MCF 10A (cell line): Measurements from ENCODE around the gene GPR27. TPM values are rescaled to one million over a fixed set of nuclear protein-coding genes. Genes with fewer than 3 reads are reported as not detected.

Experiments used
- BruUV-seq: library from RNA; stranded (reverse); fragments of 400-500 nt; replicated peaks from 2 replicates; lab custom pipeline; 2021; lab: Mats Ljungman, UMichigan
- CTCF ChIA-PET: fragments of 300-600 bp; sonication (Branson Sonifier 250); formaldehyde crosslinking; extraction: SDS; loops from one replicate; lab custom pipeline; 2021; ENCODE audit warnings: antibody characterized with exemption, inconsistent platforms; lab: Yijun Ruan, JAX
- POLR2A ChIA-PET: fragments of 300-600, 350-650 bp; sonication (Branson Sonifier 250); formaldehyde crosslinking; extraction: SDS; loops from one replicate; lab custom pipeline; 2020; ENCODE audit warnings: antibody characterized with exemption, inconsistent platforms; lab: Yijun Ruan, JAX
- DNase-seq: peaks from one replicate; pipeline ENCODE4 v3.0.0-alpha.2; 2018; ENCODE audit not compliant: unreplicated experiment
- H3K27ac Mint-ChIP-seq: one replicate; pipeline ENCODE4 v1.8.0; 2022; ENCODE audit warnings: mild to moderate bottlenecking, low read depth, mixed read lengths; ENCODE audit not compliant: unreplicated experiment
- H3K27me3 Mint-ChIP-seq: one replicate; pipeline ENCODE4 v1.8.0; 2022; ENCODE audit warnings: mixed read lengths; ENCODE audit not compliant: insufficient read depth, unreplicated experiment
- H3K36me3 Mint-ChIP-seq: one replicate; pipeline ENCODE4 v1.8.0; 2022; ENCODE audit warnings: mild to moderate bottlenecking, moderate library complexity, mixed read lengths; ENCODE audit not compliant: insufficient read depth, unreplicated experiment
- H3K4me1 Mint-ChIP-seq: one replicate; pipeline ENCODE4 v1.8.0; 2022; ENCODE audit warnings: mixed read lengths; ENCODE audit not compliant: insufficient read depth, unreplicated experiment
- H3K4me3 Mint-ChIP-seq: one replicate; pipeline ENCODE4 v1.8.0; 2022; ENCODE audit warnings: mild to moderate bottlenecking, moderate library complexity, mixed read lengths; ENCODE audit not compliant: unreplicated experiment
- H3K9me3 Mint-ChIP-seq: one replicate; pipeline ENCODE4 v1.8.0; 2022; ENCODE audit warnings: mixed read lengths; ENCODE audit not compliant: unreplicated experiment
- intact Hi-C: fragments of 100-400 bp; cut with micrococcal nuclease; formaldehyde crosslinking; loops from 2 replicates; pipeline ENCODE4 v1.14.1; 2022
- total RNA-seq: library from RNA; stranded (reverse); gene quantifications from 2 replicates; pipeline ENCODE4 v1.2.3, GENCODE V29; 2022
- TF ChIP-seq, protein P1 (sequence below): fragments of 200-600 bp; IDR thresholded peaks from one replicate; pipeline ENCODE4 v1.8.0; 2022; ENCODE audit warnings: antibody characterized with exemption, mild to moderate bottlenecking; ENCODE audit not compliant: unreplicated experiment

GPR27 gene
- total RNA-seq, 1 experiment from 2014 or later = 4.4 TPM

DNA sequence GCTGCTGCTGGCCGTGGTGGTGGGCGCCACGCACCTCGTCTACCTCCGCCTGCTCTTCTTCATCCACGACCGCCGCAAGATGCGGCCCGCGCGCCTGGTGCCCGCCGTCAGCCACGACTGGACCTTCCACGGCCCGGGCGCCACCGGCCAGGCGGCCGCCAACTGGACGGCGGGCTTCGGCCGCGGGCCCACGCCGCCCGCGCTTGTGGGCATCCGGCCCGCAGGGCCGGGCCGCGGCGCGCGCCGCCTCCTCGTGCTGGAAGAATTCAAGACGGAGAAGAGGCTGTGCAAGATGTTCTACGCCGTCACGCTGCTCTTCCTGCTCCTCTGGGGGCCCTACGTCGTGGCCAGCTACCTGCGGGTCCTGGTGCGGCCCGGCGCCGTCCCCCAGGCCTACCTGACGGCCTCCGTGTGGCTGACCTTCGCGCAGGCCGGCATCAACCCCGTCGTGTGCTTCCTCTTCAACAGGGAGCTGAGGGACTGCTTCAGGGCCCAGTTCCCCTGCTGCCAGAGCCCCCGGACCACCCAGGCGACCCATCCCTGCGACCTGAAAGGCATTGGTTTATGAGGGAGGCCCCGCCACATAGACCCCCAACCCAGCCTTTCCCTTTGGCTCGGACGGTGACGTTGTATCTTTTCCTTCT, 1.1 kb downstream of the GPR27 start:
- Mint-ChIP-seq H3K4me1 (no peaks in the 10 kb centered on the region), H3K27ac (no peak overlapping the region), H3K27me3 (peaks cover 18% of the 10 kb centered on the region), H3K36me3 (no peaks in the 10 kb centered on the region), H3K9me3 (no peaks in the 10 kb centered on the region), H3K4me3 (peak overlapping the region; percentile 25)
- no TSS peak for BruUV-seq
- no peak for DNase-seq
- ChIA-PET POLR2A (interaction anchor here (0.7 kb wide), 1 partner anchor 26 kb away, joined by 3 read pairs; no protein-coding TSS in a partner anchor), CTCF (no interaction called here)
- TF ChIP-seq, protein P1, sequence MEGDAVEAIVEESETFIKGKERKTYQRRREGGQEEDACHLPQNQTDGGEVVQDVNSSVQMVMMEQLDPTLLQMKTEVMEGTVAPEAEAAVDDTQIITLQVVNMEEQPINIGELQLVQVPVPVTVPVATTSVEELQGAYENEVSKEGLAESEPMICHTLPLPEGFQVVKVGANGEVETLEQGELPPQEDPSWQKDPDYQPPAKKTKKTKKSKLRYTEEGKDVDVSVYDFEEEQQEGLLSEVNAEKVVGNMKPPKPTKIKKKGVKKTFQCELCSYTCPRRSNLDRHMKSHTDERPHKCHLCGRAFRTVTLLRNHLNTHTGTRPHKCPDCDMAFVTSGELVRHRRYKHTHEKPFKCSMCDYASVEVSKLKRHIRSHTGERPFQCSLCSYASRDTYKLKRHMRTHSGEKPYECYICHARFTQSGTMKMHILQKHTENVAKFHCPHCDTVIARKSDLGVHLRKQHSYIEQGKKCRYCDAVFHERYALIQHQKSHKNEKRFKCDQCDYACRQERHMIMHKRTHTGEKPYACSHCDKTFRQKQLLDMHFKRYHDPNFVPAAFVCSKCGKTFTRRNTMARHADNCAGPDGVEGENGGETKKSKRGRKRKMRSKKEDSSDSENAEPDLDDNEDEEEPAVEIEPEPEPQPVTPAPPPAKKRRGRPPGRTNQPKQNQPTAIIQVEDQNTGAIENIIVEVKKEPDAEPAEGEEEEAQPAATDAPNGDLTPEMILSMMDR = no peak
- intact Hi-C loops = no loop called here

DNA sequence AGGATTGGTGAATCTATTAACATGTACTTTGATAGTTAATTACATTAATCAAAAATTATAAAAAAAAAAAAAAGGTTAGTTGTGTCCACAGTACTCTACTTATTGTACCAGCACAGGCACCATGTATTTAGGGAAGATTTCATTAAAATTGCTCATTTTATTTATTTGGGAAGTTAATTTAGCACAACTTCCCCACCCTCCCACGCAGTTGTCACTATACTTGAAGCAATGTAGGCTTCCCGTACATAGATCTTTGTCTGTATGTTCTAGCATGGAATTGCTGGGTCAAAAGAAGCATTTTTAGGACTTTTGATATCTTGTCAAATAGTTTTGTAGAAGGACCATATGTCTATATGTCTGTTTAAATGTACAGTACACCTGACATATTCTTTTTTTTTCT, 4.4 kb downstream of the GPR27 start:
- H3K4me1 Mint-ChIP-seq = no peaks in the 10 kb centered on the region
- H3K27ac Mint-ChIP-seq = no peak overlapping the region
- peaks cover 38% of the 10 kb centered on the region for H3K27me3 Mint-ChIP-seq
- intact Hi-C loops = no loop called here
- BruUV-seq = no TSS peak
- no peak for DNase-seq
- TF ChIP-seq, protein P1 = no peak
- no peak overlapping the region for H3K4me3 Mint-ChIP-seq
- ChIA-PET POLR2A (no interaction called here), CTCF (no interaction called here)
- no peaks in the 10 kb centered on the region for H3K36me3 Mint-ChIP-seq
- H3K9me3 Mint-ChIP-seq = no peaks in the 10 kb centered on the region

DNA sequence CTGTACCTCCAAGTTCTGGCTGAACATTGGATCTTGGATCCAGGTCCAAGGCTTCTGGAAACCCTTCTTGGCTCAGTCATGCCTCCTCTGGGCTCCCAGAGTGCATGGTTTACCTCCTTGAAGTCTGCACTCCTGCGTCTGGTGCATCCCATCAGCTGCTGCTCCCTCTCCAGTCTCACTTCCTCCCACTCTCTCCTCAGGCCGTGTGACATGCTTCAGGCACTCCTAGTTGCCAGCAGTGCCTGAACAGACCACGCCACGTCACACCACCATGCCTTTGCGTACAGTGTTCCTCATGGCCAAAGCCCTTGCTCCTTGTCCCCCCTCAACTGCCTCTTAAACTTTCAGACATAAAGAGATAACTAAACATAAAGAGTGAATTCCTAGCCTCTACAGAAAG, 5.7 kb downstream of the GPR27 start:
- H3K36me3 Mint-ChIP-seq = no peaks in the 10 kb centered on the region
- H3K27ac Mint-ChIP-seq = no peak overlapping the region
- TF ChIP-seq, protein P1 = no peak
- no TSS peak for BruUV-seq
- intact Hi-C loops = no loop called here
- ChIA-PET POLR2A (no interaction called here), CTCF (no interaction called here)
- H3K4me1 Mint-ChIP-seq = no peaks in the 10 kb centered on the region
- no peak for DNase-seq
- H3K9me3 Mint-ChIP-seq = no peaks in the 10 kb centered on the region
- no peak overlapping the region for H3K4me3 Mint-ChIP-seq
- H3K27me3 Mint-ChIP-seq = peaks cover 47% of the 10 kb centered on the region

DNA sequence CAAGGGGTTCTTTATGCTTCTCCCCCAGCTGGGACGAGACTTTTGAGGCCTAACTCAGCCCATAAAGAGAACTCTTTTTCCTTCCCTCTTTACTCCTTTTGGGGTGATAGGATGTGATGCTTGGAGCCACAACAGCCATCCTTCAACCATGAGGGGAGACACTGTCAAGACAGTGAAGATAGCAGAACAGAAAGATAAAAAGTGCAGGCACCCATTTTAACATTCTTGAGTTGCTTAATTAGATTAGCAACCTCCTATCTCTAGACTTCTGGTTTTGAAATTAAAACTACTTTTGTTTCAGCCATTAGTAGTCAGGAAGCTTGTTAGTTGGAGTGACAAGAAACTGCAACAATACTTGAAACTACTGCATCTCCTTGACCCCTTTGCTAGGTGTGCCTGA, 6.5 kb downstream of the GPR27 start:
- BruUV-seq = no TSS peak
- DNase-seq = no peak
- Mint-ChIP-seq H3K27ac (no peak overlapping the region), H3K4me3 (no peak overlapping the region), H3K9me3 (no peaks in the 10 kb centered on the region), H3K36me3 (no peaks in the 10 kb centered on the region), H3K27me3 (peaks cover 48% of the 10 kb centered on the region), H3K4me1 (no peaks in the 10 kb centered on the region)
- TF ChIP-seq, protein P1 = no peak
- intact Hi-C loops = no loop called here
- ChIA-PET POLR2A (no interaction called here), CTCF (interaction anchor here (1.3 kb wide), 1 partner anchor 24 kb away, joined by 3 read pairs; no protein-coding TSS in a partner anchor)
